Osteocyte (in vitro differentiated cells): Measurements from ENCODE around the gene PTPRF. TPM values are rescaled to one million over a fixed set of nuclear protein-coding genes. Genes with fewer than 3 reads are reported as not detected.

Experiments
- DNase-seq: peaks from one replicate; pipeline ENCODE4 v3.0.0; 2021; ENCODE audit warnings: mixed read lengths; ENCODE audit not compliant: unreplicated experiment; ENCODE audit errors: extremely low spot score
- H3K27ac Mint-ChIP-seq: one replicate; pipeline ENCODE4 v1.8.0; 2021; ENCODE audit warnings: mild to moderate bottlenecking, mixed read lengths; ENCODE audit not compliant: unreplicated experiment
- H3K27me3 Mint-ChIP-seq: one replicate; pipeline ENCODE4 v1.8.0; 2021; ENCODE audit warnings: mixed read lengths; ENCODE audit not compliant: unreplicated experiment
- H3K36me3 Mint-ChIP-seq: one replicate; pipeline ENCODE4 v1.8.0; 2021; ENCODE audit warnings: mixed read lengths; ENCODE audit not compliant: unreplicated experiment
- H3K4me1 Mint-ChIP-seq: one replicate; pipeline ENCODE4 v1.8.0; 2021; ENCODE audit warnings: mixed read lengths; ENCODE audit not compliant: unreplicated experiment
- H3K4me3 Mint-ChIP-seq: one replicate; pipeline ENCODE4 v1.8.0; 2021; ENCODE audit warnings: mild to moderate bottlenecking, moderate library complexity, mixed read lengths; ENCODE audit not compliant: unreplicated experiment
- H3K9me3 Mint-ChIP-seq: one replicate; pipeline ENCODE4 v1.8.0; 2021; ENCODE audit warnings: mixed read lengths; ENCODE audit not compliant: unreplicated experiment
- total RNA-seq: library from RNA; stranded (reverse); gene quantifications from 2 replicates; pipeline ENCODE4 v1.2.1, GENCODE V29; 2021
- TF ChIP-seq, protein P1 (sequence below): fragments of 200-600 bp; sonication (generic); IDR thresholded peaks from 2 replicates; pipeline ENCODE4 v1.5.0; 2021; ENCODE audit warnings: antibody characterized with exemption, mild to moderate bottlenecking, moderate library complexity

The PTPRF gene
- total RNA-seq, 1 donor from 2014 or later = 37.3 TPM

DNA sequence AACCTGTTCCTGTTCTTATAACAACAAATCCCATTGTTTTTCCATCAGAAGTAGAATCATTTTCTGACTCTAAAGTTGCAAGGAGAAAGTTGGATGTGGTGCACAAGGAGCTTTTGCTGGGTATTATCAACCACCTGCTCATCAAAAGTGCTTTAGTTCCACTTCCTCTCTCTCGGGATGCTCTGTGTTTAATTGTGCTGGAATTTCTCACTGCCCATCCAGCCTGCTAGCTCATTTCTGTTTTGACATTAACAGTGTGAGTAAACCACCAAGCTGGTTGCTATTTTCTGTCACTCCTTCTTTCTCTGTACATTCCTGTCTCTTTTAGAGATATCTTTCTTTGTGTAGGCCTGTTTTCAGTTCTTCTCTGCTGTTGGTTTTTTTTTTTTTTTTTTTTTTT lies 125.3 kb downstream of the PTPRF start:
- peaks cover 20% of the 10 kb centered on the region for H3K4me1 Mint-ChIP-seq
- TF ChIP-seq, protein P1, sequence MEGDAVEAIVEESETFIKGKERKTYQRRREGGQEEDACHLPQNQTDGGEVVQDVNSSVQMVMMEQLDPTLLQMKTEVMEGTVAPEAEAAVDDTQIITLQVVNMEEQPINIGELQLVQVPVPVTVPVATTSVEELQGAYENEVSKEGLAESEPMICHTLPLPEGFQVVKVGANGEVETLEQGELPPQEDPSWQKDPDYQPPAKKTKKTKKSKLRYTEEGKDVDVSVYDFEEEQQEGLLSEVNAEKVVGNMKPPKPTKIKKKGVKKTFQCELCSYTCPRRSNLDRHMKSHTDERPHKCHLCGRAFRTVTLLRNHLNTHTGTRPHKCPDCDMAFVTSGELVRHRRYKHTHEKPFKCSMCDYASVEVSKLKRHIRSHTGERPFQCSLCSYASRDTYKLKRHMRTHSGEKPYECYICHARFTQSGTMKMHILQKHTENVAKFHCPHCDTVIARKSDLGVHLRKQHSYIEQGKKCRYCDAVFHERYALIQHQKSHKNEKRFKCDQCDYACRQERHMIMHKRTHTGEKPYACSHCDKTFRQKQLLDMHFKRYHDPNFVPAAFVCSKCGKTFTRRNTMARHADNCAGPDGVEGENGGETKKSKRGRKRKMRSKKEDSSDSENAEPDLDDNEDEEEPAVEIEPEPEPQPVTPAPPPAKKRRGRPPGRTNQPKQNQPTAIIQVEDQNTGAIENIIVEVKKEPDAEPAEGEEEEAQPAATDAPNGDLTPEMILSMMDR = no peak
- H3K4me3 Mint-ChIP-seq = no peak overlapping the region
- DNase-seq = no peak
- peaks cover 42% of the 10 kb centered on the region for H3K36me3 Mint-ChIP-seq
- no peaks in the 10 kb centered on the region for H3K27me3 Mint-ChIP-seq
- H3K27ac Mint-ChIP-seq = no peak overlapping the region
- no peaks in the 10 kb centered on the region for H3K9me3 Mint-ChIP-seq

- Mint-ChIP-seq H3K9me3 (no peaks in the 10 kb centered on the region), H3K4me3 (no peak overlapping the region), H3K27me3 (no peaks in the 10 kb centered on the region), H3K27ac (no peak overlapping the region), H3K36me3 (peaks cover 59% of the 10 kb centered on the region), H3K4me1 (no peaks in the 10 kb centered on the region)
- TF ChIP-seq, protein P1 = no peak
- no peak for DNase-seq
Measured at GRCh38 chr1:43659212-43660166, 128.8 kb downstream of the PTPRF start.

GRCh38 chr1:43660355-43660754 lies 129.7 kb downstream of the PTPRF start:
- no peaks in the 10 kb centered on the region for H3K4me1 Mint-ChIP-seq
- no peaks in the 10 kb centered on the region for H3K27me3 Mint-ChIP-seq
- H3K4me3 Mint-ChIP-seq = no peak overlapping the region
- H3K9me3 Mint-ChIP-seq = no peaks in the 10 kb centered on the region
- H3K36me3 Mint-ChIP-seq = peaks cover 62% of the 10 kb centered on the region
- H3K27ac Mint-ChIP-seq = no peak overlapping the region
- DNase-seq = no peak
- TF ChIP-seq, protein P1 = no peak

GRCh38 chr1:43664369-43664768 lies 133.7 kb downstream of the PTPRF start:
- no peaks in the 10 kb centered on the region for H3K4me1 Mint-ChIP-seq

GRCh38 chr1:43666608-43667007 lies 135.9 kb downstream of the PTPRF start:
- DNase-seq = no peak
- Mint-ChIP-seq H3K4me1 (no peaks in the 10 kb centered on the region), H3K27me3 (no peaks in the 10 kb centered on the region), H3K36me3 (peaks cover 77% of the 10 kb centered on the region), H3K27ac (no peak overlapping the region), H3K4me3 (no peak overlapping the region), H3K9me3 (no peaks in the 10 kb centered on the region)
- TF ChIP-seq, protein P1 = no peak

More at GRCh38 chr1:43664369-43664768, 133.7 kb downstream of the PTPRF start:
- Mint-ChIP-seq H3K27me3 (no peaks in the 10 kb centered on the region), H3K4me3 (no peak overlapping the region), H3K27ac (no peak overlapping the region), H3K9me3 (no peaks in the 10 kb centered on the region), H3K36me3 (peaks cover 80% of the 10 kb centered on the region)
- TF ChIP-seq, protein P1 = no peak
- DNase-seq = no peak
